ENCODE data around the gene TC2N. TPM values are rescaled to one million over a fixed set of nuclear protein-coding genes. Genes with fewer than 3 reads are reported as not detected.
"Not testable (repeated sequence)": the region's sequence is repeated elsewhere in the genome, so short reads cannot be mapped to it uniquely, and the experiment has no call there.

Gene TC2N
- polyA plus RNA-seq, 1 experiment = 0.10 TPM

DNA sequence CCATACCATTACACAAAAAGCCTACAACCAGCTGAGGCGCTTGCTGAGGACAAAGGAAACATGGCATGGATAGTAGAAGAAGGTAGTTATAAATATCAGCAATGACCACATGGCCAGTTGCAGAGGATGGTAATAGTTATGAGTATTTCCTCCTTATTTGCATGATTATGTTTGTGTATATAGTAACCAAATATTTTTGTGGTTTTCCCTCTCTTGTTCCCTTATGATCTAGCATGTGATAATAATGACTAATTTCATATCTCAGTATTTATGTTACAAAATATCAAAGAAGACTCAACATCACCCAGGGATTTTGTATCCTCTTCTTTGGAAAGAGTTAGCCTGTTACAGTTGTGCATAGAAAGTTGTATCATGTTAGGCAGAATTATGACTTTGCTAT is 122.0 kb downstream of the TC2N start:
- no peak overlapping the region for H3K27ac ChIP-seq (ENCODE audit: low read depth, low read length)
- no peaks in the 10 kb centered on the region for H3K27me3 ChIP-seq (ENCODE audit: control insufficient read depth, insufficient read depth, low read length)
- TF ChIP-seq, protein P1, sequence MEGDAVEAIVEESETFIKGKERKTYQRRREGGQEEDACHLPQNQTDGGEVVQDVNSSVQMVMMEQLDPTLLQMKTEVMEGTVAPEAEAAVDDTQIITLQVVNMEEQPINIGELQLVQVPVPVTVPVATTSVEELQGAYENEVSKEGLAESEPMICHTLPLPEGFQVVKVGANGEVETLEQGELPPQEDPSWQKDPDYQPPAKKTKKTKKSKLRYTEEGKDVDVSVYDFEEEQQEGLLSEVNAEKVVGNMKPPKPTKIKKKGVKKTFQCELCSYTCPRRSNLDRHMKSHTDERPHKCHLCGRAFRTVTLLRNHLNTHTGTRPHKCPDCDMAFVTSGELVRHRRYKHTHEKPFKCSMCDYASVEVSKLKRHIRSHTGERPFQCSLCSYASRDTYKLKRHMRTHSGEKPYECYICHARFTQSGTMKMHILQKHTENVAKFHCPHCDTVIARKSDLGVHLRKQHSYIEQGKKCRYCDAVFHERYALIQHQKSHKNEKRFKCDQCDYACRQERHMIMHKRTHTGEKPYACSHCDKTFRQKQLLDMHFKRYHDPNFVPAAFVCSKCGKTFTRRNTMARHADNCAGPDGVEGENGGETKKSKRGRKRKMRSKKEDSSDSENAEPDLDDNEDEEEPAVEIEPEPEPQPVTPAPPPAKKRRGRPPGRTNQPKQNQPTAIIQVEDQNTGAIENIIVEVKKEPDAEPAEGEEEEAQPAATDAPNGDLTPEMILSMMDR (IDR thresholded peaks at IDR 0.05; ENCODE audit: low read depth, low read length) = no peak
- H3K4me3 ChIP-seq (ENCODE audit: low read depth, low read length) = no peak overlapping the region
- DNase-seq (ENCODE audit: low read depth, low spot score) = no peak
- ChIA-PET POLR2A (no interaction called here), CTCF (no interaction called here)
- no peaks in the 10 kb centered on the region for H3K9me3 ChIP-seq (ENCODE audit: control insufficient read depth, insufficient read depth, low read length)

- POLR2A ChIA-PET = no interaction called here
- Histone ChIP-seq H3K9me3 (ENCODE audit: control insufficient read depth, insufficient read depth, low read length) (no peaks in the 10 kb centered on the region), H3K4me3 (ENCODE audit: low read depth, low read length) (no peak overlapping the region), H3K27me3 (ENCODE audit: control insufficient read depth, insufficient read depth, low read length) (no peaks in the 10 kb centered on the region), H3K27ac (ENCODE audit: low read depth, low read length) (no peak overlapping the region)
- TF ChIP-seq, protein P1 (IDR thresholded peaks at IDR 0.05; ENCODE audit: low read depth, low read length) = no peak
- CTCF ChIA-PET = no interaction called here
- DNase-seq (ENCODE audit: low read depth, low spot score) = no peak
Observed at GRCh38 chr14:91744068-91744480, 123.3 kb downstream of the TC2N start.

GRCh38 chr14:91743305-91743653 is 124.1 kb downstream of the TC2N start:
- ChIA-PET POLR2A (no interaction called here), CTCF (no interaction called here)
- TF ChIP-seq, protein P1 (IDR thresholded peaks at IDR 0.05; ENCODE audit: low read depth, low read length) = no peak
- Histone ChIP-seq H3K27ac (ENCODE audit: low read depth, low read length) (no peak overlapping the region), H3K9me3 (ENCODE audit: control insufficient read depth, insufficient read depth, low read length) (no peaks in the 10 kb centered on the region), H3K27me3 (ENCODE audit: control insufficient read depth, insufficient read depth, low read length) (no peaks in the 10 kb centered on the region), H3K4me3 (ENCODE audit: low read depth, low read length) (no peak overlapping the region)
- no peak for DNase-seq (ENCODE audit: low read depth, low spot score)

- CTCF ChIA-PET = no interaction called here
- no peak for DNase-seq (ENCODE audit: low read depth, low spot score)
- H3K9me3 ChIP-seq (ENCODE audit: control insufficient read depth, insufficient read depth, low read length) = no peaks in the 10 kb centered on the region
- POLR2A ChIA-PET = no interaction called here
- no peak overlapping the region for H3K4me3 ChIP-seq (ENCODE audit: low read depth, low read length)
- TF ChIP-seq, protein P1 (IDR thresholded peaks at IDR 0.05; ENCODE audit: low read depth, low read length) = no peak
- no peak overlapping the region for H3K27ac ChIP-seq (ENCODE audit: low read depth, low read length)
- H3K27me3 ChIP-seq (ENCODE audit: control insufficient read depth, insufficient read depth, low read length) = no peaks in the 10 kb centered on the region
Observed at GRCh38 chr14:91742621-91743304, 124.6 kb downstream of the TC2N start.

GRCh38 chr14:91739867-91740266 is 127.5 kb downstream of the TC2N start:
- H3K4me3 ChIP-seq (ENCODE audit: low read depth, low read length); H3K27ac ChIP-seq (ENCODE audit: low read depth, low read length); H3K9me3 ChIP-seq (ENCODE audit: control insufficient read depth, insufficient read depth, low read length); DNase-seq (ENCODE audit: low read depth, low spot score); CTCF ChIA-PET; H3K27me3 ChIP-seq (ENCODE audit: control insufficient read depth, insufficient read depth, low read length); POLR2A ChIA-PET: not testable (repeated sequence)

DNA sequence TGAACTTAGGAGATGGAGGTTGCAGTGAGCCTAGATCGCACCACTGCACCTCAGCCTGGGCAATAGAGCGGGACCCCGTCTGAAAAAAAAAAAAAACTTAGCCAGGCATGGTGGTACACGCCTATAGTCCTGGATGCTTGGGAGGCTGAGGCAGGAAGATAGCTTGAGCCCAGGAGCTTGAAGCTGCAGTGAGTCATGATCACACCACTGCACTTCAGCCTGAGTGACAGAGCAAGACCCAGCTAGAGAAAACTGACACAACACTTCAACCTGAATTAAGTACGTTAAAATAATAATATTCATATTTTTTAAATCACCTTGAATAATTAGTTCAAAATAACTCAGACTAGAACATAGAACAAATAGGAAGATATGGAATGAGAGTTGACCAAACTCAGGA is 129.7 kb downstream of the TC2N start:
- CTCF ChIA-PET = no interaction called here

More for the DNA sequence above, 129.7 kb downstream of the TC2N start:
- no peak overlapping the region for H3K4me3 ChIP-seq (ENCODE audit: low read depth, low read length)
- TF ChIP-seq, protein P1 (IDR thresholded peaks at IDR 0.05; ENCODE audit: low read depth, low read length) = no peak
- H3K27me3 ChIP-seq (ENCODE audit: control insufficient read depth, insufficient read depth, low read length) = no peaks in the 10 kb centered on the region
- H3K9me3 ChIP-seq (ENCODE audit: control insufficient read depth, insufficient read depth, low read length) = no peaks in the 10 kb centered on the region
- POLR2A ChIA-PET = no interaction called here
- no peak for DNase-seq (ENCODE audit: low read depth, low spot score)
- H3K27ac ChIP-seq (ENCODE audit: low read depth, low read length) = no peak overlapping the region

Measured in AG04450 (cell line).